ENCODE results near the gene ACADSB. TPM values are rescaled to one million over a fixed set of nuclear protein-coding genes. Genes with fewer than 3 reads are reported as not detected.

ACADSB gene
- polyA plus RNA-seq, 3 donors, result 3.9 to 14.7 (median 7.5) TPM

DNA sequence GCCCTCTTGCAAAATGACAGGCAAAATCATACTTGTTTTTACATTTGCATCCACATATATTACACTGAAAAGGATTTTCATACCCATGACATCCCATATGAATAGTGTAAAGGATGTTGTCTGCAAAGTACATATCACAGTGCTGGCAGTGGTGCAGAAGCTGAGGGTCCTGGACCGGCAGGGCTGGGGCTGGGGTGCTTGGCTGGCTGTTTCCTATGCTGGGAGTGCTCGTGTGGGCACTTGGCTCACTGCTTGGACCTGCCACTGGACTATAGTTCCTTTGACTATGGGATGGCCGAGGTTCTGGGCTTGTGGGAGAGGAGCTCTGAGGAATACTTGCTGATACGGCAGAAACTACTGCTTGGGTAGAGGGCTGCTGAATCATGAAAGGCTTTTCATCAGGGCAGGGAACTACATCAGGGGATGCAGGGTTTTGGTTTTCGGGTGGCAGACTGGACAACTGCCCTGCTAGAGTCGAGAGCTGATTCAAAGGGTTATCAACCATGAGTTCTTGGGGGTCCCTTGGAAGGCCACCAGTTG lies 14.9 kb upstream of the ACADSB start:
- DNase-seq, result no peak
- no peak overlapping the region for H2AFZ ChIP-seq (ENCODE audit: insufficient read depth, low read depth, low read length, poor library complexity, severe bottlenecking)
- Mint-ChIP-seq H3K4me1 (no peaks in the 10 kb centered on the region), H3K9me3 (no peaks in the 10 kb centered on the region), H3K27ac (peak overlapping the region in 1 of 7 donors; percentile 62), H3K36me3 (peaks cover 59 to 62% of the 10 kb centered on the region in 2 donors), H3K27me3 (ENCODE audit: low read depth in 3 of 3) (no peaks in the 10 kb centered on the region), H3K4me3 (no peak overlapping the region)
- H3K4me1 ChIP-seq (ENCODE audit: control insufficient read depth in 1 of 2, insufficient read depth in 2 of 2, low read length in 2 of 2), result no peaks in the 10 kb centered on the region
- H3K9me3 ChIP-seq (replicated peaks in 1 of 2; ENCODE audit: control insufficient read depth in 1 of 2, insufficient read depth in 1 of 2, low read length in 2 of 2), result no peaks in the 10 kb centered on the region
- no peak overlapping the region for H3K4me2 ChIP-seq (replicated peaks; ENCODE audit: extremely low read depth, low read length, poor library complexity, severe bottlenecking)
- intact Hi-C loops (cut with micrococcal nuclease), result no loop called here
- no peaks in the 10 kb centered on the region for H3K27me3 ChIP-seq (ENCODE audit: control insufficient read depth in 2 of 2, insufficient read depth in 2 of 2, low read length in 2 of 2)
- no peak overlapping the region for H3K27ac ChIP-seq (ENCODE audit: low read depth in 1 of 2, low read length in 2 of 2)
- peaks cover 35% of the 10 kb centered on the region for H4K20me1 ChIP-seq (ENCODE audit: insufficient read depth, low read length)
- H3K9ac ChIP-seq (ENCODE audit: insufficient read depth, low read length, poor library complexity, severe bottlenecking), result no peak overlapping the region
- TF ChIP-seq CTCF (IDR thresholded peaks at IDR 0.05), result no peak
- peaks cover 68 to 72% of the 10 kb centered on the region in 2 donors for H3K36me3 ChIP-seq (replicated peaks in 1 of 2; ENCODE audit: control insufficient read depth in 1 of 2, insufficient read depth in 2 of 2, low read length in 2 of 2)
- H3K4me3 ChIP-seq (replicated peaks in 1 of 3; ENCODE audit: low read depth in 2 of 3, low read length in 3 of 3), result no peak overlapping the region
- H3K79me2 ChIP-seq (ENCODE audit: insufficient read depth, low read length), result peaks cover 18% of the 10 kb centered on the region
- WGBS (ENCODE audit: insufficient coverage), result 98% methylated on average over 6 of the region's 6 CpGs

DNA sequence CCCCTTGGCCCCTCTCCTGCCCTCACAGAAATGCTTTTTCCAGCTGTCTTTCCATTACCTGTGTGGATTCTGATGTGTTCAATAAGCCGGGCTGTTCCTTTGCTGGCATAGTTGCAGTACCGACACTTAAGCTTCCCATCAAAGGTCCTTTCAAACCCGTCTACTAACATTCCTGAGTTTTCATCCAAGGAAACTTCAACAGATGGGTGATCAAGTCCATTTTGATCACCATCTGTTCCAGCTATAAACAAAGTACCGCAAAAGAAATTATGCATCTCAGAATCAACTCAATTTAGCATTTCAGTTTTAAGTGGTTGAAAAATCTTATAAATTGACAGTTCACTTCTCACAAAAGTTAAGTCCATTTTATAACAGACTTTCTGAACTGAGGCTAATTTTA lies 12.9 kb upstream of the ACADSB start:
- Mint-ChIP-seq H3K9me3 (no peaks in the 10 kb centered on the region), H3K27ac (no peak overlapping the region), H3K36me3 (peaks cover 53 to 60% of the 10 kb centered on the region in 2 donors), H3K4me3 (no peak overlapping the region), H3K4me1 (peaks cover 2% of the 10 kb centered on the region), H3K27me3 (ENCODE audit: low read depth in 3 of 3) (peaks cover 0 to 1% (median 0%) of the 10 kb centered on the region in 3 donors)
- Histone ChIP-seq H3K9ac (ENCODE audit: insufficient read depth, low read length, poor library complexity, severe bottlenecking) (no peak overlapping the region), H3K27me3 (ENCODE audit: control insufficient read depth in 2 of 2, insufficient read depth in 2 of 2, low read length in 2 of 2) (no peaks in the 10 kb centered on the region), H3K4me1 (ENCODE audit: control insufficient read depth in 1 of 2, insufficient read depth in 2 of 2, low read length in 2 of 2) (no peaks in the 10 kb centered on the region), H3K4me2 (replicated peaks; ENCODE audit: extremely low read depth, low read length, poor library complexity, severe bottlenecking) (no peak overlapping the region), H3K9me3 (replicated peaks in 1 of 2; ENCODE audit: control insufficient read depth in 1 of 2, insufficient read depth in 1 of 2, low read length in 2 of 2) (no peaks in the 10 kb centered on the region), H3K4me3 (replicated peaks in 1 of 3; ENCODE audit: low read depth in 2 of 3, low read length in 3 of 3) (no peak overlapping the region), H3K79me2 (ENCODE audit: insufficient read depth, low read length) (peaks cover 38% of the 10 kb centered on the region), H4K20me1 (ENCODE audit: insufficient read depth, low read length) (peaks cover 56% of the 10 kb centered on the region), H2AFZ (ENCODE audit: insufficient read depth, low read depth, low read length, poor library complexity, severe bottlenecking) (no peak overlapping the region), H3K36me3 (replicated peaks in 1 of 2; ENCODE audit: control insufficient read depth in 1 of 2, insufficient read depth in 2 of 2, low read length in 2 of 2) (peaks cover 61 to 80% of the 10 kb centered on the region in 2 donors), H3K27ac (ENCODE audit: low read depth in 1 of 2, low read length in 2 of 2) (no peak overlapping the region)
- TF ChIP-seq CTCF (IDR thresholded peaks at IDR 0.05), result no peak
- no CpG with 5 or more reads among the region's 4 CpGs for WGBS (ENCODE audit: insufficient coverage)
- no peak for DNase-seq
- intact Hi-C loops (cut with micrococcal nuclease), result no loop called here

Data from CD14-positive monocyte (primary cell).